Activated CD4-positive, alpha-beta T cell treated with anti-CD3 and anti-CD28 coated beads, Interleukin-2, amount 50 U/mL, for 24 hours (primary cell): ENCODE results near the gene FZD7.

Experiments
- DNase-seq, 2 donors: peaks; one replicate each; pipeline ENCODE4 v3.0.0-alpha.2; 2020; ENCODE audit warnings: low read depth in 1 of 2, low spot score in 1 of 2

Gene FZD7

DNA sequence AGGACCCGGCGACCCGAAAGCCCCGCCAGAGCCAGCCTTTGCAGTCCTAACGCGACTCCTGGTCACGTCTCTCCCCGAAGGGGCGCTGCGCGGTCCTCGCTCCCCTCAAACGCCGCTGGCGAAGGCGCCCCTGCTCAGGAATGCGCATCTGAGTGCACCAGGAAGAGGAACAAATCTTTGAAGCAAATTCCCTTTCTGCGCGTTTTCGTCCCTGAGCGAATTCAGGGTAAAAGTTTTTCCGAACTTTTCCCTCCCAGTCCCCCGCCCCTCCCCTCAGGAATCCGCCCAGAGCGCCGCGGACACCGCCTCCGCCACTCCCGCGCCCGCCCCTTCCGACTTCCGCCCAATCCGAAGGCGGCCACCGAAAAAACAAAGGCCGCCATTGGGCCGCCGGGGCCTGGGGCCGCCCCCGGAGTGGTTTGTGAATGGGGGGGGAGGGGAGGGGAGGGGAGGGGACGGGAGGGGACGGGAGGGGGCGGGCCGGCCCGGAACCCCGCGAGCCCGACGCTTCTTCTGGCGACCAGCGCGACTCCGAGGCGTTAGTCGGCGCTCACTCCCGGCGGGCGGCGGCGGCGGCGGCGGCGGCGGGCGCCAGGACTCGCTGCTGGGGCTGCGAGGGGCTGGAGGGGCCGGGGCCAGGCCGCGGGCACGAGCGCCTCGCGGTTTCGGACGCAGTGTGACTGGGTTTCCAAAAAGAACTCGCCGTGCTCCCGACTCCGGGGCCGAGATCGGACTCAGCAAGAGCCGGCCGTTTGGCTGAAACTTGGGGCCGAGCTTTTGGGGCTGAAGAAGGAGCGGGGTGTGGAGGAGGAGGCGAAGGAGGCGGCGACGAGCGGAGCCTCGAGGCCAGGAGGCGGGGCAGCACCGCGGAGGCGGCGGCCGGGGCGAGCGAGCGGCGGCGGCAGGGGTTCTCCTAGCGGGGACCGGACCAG, at the start of gene FZD7:
Gene FZD7 (plus strand): TSS at position 539 of the 932 bp plus-strand sequence. CDS start 793 bp downstream, outside the sequence.
- peak; percentile 55 to 80 for DNase-seq

GRCh38 chr2:201984333-201984732, 49.3 kb upstream of the FZD7 start:
- no peak for DNase-seq

DNA sequence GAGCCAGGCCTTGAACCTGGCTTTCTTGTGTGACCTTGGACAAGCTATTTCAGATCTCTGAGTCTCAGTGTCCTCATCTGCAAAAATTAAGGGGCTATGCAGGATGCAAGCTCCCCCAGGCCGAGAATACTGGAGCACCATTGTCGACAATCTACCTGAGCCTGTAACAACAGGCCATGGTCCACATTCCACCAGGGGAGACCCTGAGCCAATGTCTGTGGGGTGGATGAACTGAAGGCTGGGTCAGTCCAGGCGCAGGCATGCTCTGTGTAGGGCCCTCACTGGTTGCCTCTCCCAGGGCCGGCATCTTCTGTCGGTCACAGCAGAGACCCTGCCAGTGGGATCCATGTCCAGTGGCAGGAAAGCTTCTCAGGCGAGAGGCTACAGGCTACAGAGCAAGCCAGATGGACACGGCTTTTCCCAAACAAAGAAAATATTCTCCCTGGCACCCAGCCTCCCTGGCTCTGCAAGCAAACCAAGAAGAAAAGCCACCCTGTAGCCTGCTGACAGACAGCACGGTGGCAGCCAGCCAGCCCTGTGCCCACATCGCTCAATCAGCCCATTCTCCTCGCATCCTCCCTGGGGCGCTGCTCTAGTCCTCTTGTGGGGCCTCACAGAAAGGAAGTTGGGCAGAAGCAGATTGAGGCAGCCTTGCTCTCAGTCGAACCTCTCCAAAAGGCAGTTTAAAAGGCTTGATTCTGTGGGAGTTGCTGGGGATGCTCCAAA, 48.7 kb upstream of the FZD7 start:
- DNase-seq = no peak

- DNase-seq = no peak
These were observed 47.8 kb upstream of the FZD7 start for GRCh38 chr2:201985728-201986462.

DNA sequence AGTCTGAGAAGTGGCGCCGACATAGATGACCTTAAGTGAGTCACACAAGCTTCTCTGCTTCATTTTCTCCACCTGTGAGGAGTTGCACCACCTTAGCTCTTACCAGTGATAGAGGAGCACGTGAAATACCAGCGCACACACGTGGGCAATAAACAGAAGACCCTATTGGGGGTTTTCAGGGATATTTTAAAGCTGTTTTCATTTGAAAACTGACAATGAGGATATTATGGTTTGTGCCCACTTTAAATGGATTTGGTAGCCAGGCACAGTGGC, 47.3 kb upstream of the FZD7 start:
- no peak for DNase-seq

DNA sequence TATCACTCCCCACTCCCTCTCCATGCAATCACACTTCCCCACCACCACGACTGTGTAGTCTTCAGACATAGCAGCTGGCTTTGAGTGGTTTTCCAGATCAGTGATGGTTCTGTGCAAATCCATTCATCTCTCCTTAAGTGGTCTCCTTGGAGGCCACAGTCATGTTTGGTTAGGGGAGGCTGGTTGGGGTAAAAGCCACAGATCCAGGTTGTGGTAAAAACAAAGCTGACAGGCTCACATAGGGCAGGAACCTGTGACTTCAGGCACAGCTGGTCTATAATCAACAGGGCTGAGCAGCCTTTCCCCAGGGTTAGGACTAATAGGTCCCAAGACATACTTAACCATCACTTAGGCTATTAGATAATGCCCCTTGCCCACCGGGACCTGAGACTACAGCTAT, 46.2 kb upstream of the FZD7 start:
- DNase-seq = no peak

- DNase-seq = no peak
These were observed 43.6 kb upstream of the FZD7 start for GRCh38 chr2:201990069-201990468.

DNA sequence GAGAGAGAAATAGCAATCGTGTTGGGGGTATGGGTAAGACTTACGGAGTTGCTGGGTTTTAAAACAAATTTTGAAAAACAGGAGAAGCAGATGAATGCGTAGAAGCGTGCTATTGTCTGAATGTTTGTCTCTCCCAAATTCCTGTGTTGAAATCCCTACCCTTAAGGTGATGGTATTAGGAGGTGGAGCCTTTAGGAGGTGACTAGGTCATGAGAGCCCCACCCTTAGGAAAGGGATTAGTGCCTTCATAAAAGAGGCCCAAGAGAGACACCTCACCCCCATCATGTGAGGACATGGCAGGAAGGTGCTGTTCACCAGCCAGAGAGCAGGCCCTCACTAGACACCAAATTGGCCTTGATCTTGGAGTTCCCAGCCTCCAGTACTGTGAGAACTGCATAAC, 40.7 kb upstream of the FZD7 start:
- DNase-seq = no peak

GRCh38 chr2:201994973-201995638, 38.5 kb upstream of the FZD7 start:
- no peak for DNase-seq

DNA sequence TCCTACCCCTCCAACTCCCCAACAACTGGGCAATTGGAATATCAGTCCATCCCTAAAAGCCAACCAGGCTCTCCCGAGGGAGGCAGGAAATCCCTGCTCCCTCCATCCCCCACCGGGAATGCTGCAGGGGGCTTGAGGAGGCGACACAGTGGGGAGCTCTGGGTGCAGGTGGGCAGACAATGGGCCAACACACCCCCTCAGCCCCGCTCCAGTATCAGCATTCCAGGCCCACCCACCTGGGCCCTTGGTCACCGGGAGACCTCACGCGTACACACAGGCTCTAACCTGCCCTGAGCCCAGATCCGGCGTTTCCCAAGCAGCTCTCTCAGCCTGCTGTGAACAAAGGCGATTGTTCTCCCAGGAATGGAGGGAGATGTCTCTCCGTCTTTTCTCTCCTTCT, 37.6 kb upstream of the FZD7 start:
- DNase-seq = no peak

- DNase-seq = no peak
These were observed 36.9 kb upstream of the FZD7 start for GRCh38 chr2:201996679-201997314.

GRCh38 chr2:201999279-201999678, 34.4 kb upstream of the FZD7 start:
- no peak for DNase-seq

GRCh38 chr2:202001826-202002225, 31.8 kb upstream of the FZD7 start:
- no peak for DNase-seq

- no peak for DNase-seq
These were observed 31.3 kb upstream of the FZD7 start for GRCh38 chr2:202002381-202002780.

DNA sequence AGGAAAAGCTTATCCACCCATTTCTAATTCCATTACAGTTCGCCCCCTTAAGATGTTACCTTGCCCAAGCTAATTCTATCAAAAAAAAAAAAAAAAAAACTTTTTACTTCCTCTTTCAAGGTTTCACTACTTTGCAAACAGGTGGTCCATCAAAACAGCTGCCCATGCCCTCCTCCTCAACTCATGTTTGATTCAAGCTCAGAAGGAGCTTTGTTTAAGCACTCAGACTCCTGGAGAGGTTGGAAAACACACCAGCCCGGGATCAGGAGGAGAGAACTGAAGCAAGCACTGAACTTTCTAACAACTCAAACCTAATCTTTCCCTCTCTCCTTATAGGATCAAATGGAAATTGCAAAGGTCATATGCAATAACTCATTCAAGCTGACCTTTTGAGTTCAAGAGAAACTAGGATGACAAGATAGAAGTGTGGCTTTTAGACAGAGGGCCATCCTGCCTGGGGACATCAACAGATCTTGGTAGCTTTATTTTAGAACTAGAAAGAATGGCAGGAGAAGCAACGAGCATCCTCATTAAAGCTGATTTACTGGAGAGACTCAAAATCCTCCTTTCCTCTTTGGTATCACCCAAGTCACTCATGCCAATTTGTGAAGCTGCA, 28.3 kb upstream of the FZD7 start:
- no peak for DNase-seq

DNA sequence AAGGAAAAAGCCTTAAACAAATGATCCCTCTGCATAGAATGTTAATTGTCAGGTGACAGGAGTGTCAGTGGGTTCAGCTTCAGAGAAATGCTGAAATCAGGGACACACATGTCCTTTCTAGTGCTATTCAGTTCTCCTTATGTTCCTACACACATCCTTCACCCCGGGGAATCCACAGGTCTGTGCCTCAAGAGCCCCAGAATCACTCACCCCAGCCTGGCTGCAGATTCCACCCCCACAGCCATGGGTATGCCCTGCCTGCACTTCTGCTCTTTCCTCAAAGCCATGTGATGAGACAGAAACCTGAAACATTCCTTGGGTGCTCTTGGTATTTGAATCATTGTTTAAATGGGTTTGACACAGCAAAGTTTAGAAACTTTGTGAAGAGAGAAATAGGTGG, 27.4 kb upstream of the FZD7 start:
- no peak for DNase-seq

GRCh38 chr2:202007015-202007982, 26.4 kb upstream of the FZD7 start:
- DNase-seq = no peak

DNA sequence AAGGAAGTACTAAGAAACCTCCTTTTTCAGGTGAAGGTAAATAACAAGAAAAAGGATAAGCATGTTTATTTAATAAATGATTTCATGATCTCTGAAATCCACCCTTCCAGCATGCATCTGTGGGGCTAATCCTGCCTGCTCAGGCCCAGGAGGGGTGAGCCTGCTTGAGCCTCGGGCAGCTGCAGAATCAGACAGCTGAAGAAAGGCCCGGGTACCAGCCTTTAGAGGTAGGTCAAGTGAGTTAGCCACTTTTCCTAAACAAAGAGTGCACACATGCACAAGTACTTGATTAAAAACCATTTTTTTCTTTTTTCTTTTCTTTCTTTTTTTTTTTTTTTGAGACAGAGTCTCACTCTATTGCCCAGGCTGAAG, 25.7 kb upstream of the FZD7 start:
- no peak for DNase-seq

GRCh38 chr2:202009019-202009481, 24.6 kb upstream of the FZD7 start:
- no peak for DNase-seq
